COR-L47 (cell line): ENCODE measurements around the gene GLI3.

Experiments
- DNase-seq: peaks from one replicate; lab custom pipeline; 2025; lab: John Stamatoyannopoulos, UW

The GLI3 gene

DNA sequence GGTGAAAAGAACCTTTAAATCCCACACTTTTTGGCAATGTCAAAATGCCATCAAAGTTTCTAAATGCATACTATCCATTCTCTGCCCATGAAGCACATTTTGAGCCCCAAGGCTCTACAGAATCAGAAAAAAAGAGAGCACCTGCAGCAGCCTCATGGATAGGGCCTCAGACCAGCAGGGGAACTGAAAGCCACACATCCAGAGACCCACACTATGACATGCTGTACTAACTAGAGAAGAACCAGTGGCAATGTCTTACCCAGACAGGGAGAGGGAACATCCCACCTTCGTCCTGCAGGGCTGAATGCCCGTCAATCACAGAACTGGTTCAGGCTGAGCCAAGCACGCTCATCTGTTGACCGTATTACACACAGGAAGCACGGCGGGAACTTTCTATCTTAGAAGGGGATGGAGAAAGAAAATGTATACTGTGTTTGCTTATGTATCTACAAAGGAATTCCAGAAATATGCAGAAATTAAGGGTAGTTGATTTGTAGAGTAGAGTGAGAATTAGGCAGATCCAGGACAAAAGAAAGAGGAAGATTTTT lies 237.2 kb downstream of the GLI3 start:
- DNase-seq, result no peak

DNA sequence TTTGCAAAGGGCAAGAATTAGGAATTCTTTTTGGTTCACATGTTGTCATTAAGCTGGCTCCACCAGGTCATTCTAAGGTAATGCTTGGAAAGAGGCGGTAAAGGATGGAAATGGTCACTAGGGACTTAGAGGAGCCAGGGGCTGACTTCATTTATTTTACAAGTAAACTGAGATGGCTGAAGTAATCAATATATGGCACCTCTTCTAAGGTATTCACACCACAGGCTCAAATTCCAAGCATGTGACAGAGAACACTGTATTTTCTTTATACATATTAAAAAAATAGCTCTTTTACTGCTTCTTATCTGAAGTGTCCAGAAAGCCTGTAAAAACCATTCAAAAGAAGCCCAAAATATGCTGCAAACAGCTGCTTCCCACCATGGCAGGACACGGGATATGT lies 239.0 kb downstream of the GLI3 start:
- no peak for DNase-seq

DNA sequence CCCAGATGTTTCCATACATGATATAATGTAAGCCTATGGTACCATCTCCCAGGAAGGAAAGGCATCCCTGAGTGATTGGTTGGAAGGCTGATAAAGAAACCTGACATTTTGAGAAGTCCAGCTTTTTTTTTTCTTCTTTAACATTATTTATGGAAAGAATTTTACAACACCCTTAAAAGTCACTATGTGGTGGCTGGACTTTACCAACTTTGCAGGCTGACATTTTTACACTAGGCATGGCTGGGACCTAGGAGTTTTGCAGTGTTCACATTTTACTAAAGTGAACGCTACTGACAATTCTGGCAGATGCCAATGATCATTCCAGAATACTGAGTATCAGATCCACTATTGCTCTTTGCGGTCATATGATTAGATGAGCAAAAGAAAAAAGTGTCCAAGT lies 239.9 kb downstream of the GLI3 start:
- no peak for DNase-seq

GRCh38 chr7:41996381-41997035 lies 240.5 kb downstream of the GLI3 start:
- DNase-seq, result no peak

DNA sequence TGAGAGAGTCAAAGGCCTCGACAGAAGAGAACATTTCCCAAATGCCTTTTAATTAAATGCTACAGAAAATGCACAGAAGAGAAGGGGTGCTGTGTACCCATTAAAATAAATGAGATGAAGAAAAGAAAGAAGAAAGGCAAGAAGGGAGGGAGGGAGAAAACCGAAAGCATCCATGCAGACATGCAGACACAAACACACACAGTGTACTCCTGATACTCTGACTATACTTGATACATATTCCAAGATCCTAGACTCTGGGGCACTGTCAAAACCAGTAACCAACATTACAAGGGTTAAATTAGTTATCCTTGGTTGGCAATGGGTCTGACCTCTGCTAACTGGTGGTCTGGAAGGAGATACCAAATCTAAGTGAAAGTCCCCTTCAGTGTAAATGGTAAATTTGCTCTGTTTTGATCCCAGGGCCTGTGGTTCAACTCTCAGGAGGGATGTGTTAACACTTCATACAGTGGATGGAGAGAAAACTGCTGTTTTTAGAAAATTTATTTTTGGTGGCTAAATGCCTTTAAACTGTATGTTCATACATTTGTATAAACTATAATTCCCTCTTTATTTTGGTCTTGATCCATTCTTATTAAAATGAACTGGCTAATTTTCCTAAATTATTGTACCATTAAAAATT lies 241.3 kb downstream of the GLI3 start:
- no peak for DNase-seq

DNA sequence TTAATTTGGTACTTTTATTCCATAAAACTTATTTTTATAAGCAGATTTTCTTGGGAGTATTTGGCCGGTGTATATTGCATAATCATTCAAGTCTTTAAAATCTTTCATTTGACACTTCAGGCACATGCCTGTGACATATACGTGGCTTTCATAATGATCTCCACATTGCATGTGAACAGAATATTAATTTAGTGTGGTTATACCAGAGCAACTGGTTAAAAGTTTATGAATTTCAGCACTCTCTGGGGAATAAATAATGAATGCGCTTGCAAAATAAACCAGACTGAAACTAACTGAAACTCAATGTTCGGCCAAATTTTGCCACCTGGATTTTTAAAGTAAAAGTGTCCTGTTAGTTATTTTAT lies 242.3 kb downstream of the GLI3 start:
- no peak for DNase-seq

GRCh38 chr7:41994036-41994745 lies 242.8 kb downstream of the GLI3 start:
- no peak for DNase-seq

DNA sequence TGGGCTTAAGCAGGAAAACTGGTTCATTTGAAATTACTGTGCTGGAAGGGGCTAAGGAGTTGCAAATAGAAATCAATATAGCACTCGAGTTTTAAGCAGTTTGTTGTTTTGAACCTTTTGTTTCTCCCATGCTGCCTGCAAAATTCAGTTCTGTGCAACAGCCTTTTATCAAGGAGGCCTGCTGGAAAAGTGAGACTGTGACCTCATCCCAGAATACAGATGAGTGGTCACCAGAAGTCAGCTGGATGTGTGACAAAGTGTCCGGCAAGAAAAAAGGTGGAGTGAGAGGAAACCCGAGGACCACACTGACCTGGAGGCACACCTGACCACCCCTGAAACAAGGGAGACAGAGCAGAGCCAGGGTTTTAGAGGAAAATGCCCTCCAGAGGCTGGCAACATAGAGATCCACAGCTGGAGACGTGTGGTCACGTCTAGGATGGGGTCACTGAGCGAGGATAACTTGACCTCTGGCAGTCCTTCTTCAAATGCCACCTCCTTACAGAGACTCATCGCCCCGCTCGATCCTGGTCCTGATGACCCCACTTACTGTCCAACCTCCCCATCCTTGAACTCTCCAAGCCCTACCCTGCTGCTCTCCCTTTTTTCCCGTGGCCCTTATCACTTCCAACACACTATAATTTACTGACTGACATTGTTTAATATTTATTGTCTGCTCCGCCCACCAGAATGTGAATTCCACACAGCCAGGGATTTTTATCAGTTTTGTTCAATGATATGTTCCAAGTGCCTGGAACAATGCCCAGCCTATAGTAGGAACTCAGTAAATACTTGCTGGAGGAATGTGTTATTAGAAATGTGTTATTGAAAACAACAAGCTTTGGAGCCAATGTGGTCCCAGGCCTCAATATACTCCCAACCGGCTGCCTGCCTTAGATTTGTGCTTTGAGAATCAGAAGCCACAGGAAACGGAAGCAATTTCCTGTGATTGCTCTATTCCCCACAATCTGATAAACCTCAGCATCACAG lies 243.8 kb downstream of the GLI3 start:
- DNase-seq, result no peak

- no peak for DNase-seq
These were observed 252.1 kb downstream of the GLI3 start for GRCh38 chr7:41984888-41985287.

DNA sequence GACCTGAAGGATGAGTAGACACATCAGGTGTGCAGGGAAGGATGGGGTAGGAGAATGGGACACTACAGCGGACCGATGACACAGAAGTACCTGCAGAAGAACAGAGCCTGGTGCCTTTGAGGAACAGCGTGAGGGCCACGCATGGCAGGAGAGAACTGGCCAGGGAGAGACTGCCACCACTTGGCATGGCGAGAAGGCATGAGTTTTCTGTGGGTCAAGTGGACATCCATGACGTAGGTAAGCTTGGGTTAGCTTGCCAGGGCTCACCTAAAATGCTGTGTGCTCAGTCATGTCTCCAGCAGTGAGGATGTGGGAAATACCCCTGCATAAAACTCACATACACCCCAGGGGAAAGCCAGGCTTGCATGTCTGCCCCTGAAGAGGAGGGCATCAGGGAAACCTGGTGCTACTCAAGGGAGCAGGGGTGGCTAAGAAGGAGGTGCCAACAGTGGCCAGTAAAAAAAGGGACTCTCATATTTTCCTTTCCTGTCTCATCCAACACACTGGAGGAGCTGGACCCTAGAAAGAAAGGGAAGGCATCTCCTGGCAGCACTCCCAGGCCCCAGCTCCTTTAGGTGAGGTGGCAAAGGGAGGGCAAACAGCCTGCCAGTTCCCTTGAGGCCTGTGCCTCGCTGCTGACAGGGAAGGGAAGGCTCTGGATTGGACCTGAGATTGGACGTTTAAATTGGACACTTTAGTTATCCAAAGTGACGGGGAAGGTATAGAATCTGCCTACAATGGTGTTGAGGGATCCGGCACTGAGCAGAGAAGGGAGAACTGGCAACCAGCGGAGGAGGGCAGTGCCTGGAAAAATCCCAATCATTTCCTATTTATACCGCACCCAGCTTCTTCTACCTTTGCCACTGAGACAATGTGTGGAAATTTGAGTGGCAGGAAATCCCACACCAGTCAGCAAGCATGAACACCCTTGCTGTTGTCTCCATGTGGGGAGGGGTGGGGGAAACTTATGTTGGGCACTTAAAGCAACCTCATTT lies 255.7 kb downstream of the GLI3 start:
- no peak for DNase-seq

DNA sequence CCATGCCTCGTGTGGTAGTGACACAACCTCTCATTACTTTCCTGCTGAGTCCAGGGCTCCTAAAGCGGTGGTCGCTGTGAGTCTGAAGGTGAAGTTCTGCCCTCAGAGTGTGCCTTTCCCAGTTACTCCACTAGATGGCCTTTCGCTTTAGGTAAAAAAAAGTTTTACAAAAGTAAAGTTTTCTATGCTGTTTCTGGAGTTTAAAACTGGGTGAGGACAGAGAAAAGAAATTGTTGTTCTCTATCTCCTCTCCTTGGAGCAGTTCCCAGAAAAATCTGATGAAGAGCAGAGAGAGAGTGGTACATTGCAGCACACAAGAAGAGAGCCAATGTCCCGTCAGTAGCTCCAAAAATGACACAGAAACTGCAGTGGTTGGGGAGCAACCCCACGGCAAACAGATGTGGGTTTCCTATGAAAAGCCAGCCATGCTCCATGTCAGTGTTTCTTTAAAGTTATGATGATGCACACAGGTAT lies 257.1 kb downstream of the GLI3 start:
- no peak for DNase-seq

GRCh38 chr7:41978858-41979257 lies 258.2 kb downstream of the GLI3 start:
- DNase-seq, result no peak

DNA sequence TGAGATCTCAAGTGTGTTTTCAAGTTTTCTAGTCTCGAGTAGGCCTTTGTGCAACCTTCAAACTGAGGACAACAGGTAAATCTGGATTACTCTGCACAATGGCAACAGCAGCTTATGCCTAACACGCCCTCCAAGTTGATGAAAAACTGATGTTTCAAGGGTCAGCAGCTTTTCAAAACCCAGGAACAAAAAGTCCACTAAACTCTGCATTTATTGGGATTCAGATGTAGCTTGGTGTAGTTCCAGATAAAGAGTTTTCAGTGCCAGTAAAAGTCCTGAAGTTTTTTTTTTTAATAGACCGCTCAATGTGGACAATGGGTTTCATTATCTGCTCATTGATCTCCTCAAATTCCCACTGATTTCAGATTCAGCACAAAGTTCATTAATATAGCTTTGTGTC lies 259.3 kb downstream of the GLI3 start:
- no peak for DNase-seq

DNA sequence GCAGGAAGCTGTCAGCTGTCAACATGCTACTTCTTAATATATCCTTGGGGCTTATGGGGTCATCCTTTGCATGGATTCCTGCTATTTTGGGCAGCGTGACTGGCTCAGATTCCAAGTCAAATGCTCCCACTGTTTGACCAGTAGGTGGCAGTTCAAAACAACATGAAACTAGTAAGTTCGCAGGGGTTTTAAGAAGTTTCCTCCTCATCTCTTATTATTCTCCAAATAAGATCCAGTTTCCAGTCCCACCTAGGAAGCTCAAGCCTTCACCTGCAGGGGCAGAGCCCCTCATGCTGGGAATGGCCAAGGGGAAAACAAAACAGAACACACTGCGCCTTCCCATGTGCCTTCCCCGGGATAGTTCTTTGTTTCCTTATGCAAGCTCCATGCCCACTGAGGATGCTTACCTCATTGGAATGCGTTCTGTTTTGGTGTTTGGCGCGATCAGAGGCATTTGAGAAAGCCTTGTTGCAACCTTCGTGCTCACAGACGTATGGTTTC lies 259.8 kb downstream of the GLI3 start:
- DNase-seq, result no peak

GRCh38 chr7:41976411-41976810 lies 260.6 kb downstream of the GLI3 start:
- DNase-seq, result no peak

DNA sequence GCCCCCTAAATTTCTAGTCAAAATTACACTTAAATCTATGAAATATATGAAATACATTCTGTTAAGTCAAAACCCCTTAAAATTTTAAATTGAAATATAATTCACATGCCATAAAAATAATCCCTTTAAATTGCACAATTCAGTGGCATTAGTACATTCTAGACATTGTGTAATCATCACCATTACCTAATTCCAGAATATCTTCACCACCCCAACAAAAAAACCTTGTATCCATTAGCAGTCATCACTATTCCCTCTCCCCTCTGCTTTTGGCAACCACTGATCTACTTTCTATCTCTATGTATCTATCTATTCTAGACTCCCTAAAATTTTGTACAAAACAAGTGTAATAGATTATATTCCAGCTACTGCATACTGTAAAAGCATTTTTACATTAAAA lies 261.2 kb downstream of the GLI3 start:
- no peak for DNase-seq

- no peak for DNase-seq
These were observed 262.0 kb downstream of the GLI3 start for GRCh38 chr7:41974870-41975557.

DNA sequence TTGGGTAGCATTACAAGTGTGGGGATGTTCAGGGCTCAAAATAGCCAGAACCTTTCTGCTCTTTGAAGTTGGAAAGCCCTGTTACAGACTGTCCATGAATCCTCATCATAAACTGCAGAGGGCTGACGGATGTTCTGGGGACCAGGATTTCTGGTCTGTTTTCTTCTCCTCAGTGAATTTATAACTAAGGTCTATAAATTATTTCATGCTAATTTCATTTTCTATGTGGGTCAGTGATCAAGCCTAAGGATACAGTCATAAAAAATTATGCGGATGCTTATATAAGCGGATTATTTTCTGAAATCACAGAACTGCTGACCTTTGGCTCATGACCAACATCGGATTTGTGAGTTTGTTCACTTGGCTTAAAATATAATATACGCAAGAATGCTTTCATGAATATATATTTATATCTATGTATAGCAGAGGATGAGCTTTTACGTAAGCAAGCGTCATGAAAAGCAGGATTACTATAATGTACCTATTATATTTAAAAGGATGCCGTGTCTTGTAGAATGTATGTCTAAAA lies 263.7 kb downstream of the GLI3 start:
- DNase-seq, result no peak

DNA sequence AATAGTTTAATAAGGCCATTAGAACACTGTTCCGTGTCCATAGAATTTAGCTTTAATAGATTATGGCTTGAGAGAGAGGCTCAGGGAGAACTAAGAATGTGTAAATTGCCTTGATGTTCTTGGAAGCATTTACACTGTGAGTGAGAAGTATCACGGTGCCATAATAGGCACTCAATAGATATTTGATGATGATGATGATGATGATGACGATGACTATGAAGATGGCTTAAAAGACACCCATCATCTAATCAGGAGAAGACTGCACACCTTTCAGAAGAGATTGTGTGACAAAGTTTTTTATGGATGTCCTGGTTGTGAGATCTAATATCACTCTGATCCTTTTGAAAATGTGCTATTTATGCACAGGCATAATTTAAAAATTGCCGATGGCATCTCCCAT lies 264.2 kb downstream of the GLI3 start:
- no peak for DNase-seq

GRCh38 chr7:41972270-41972669 lies 264.7 kb downstream of the GLI3 start:
- no peak for DNase-seq
